NCI-H2196 treated with DMSO at 0.1 percent for 48 hours (cell line): ENCODE data around the gene ARHGEF3.

Source experiments
- DNase-seq: peaks from one replicate; lab custom pipeline; 2025; ENCODE audit not compliant: unreplicated experiment; lab: John Stamatoyannopoulos, UW

The ARHGEF3 gene

DNA sequence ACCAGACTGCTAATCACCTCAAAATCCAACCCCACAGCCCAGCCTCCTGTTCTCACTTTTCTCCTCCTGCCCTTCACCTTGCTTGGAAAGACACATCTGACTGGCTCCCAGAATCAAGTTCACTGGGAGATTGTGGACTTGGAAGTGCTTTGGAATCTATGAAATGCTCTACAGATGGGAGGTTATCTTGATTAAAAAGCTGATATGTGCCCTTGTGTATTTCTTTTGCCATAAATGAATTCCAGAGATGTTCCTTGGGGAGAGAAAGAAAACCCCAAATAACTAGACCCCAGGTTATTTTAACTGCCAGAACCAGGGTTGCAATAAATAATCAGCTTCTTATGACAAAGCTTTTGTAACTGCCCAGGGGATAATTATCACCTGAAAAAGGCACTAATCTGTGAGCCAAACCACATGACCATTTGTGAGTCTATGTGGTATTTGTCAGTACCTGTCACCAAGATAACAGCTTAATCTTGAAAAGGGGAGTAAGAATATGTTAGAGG is 21.7 kb upstream of the ARHGEF3 start:
- no peak for DNase-seq

DNA sequence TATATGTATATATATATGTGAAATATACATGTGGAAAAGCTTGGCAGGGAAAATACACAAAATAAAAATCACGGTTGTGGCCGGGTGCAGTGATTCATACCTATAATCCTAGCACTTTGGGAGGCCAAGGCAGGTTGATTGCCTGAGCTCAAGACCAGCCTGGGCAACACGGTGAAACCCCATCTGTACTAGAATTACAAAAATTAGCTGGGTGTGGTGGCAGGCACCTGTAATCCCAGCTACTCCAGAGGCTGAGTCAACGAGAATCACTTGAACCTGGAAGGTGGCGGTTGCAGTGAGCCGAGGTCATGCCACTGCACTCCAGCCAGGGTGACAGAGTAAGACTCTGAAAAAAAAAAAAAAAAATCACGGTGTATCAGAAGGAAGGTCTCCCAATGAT is 20.8 kb upstream of the ARHGEF3 start:
- DNase-seq = no peak

DNA sequence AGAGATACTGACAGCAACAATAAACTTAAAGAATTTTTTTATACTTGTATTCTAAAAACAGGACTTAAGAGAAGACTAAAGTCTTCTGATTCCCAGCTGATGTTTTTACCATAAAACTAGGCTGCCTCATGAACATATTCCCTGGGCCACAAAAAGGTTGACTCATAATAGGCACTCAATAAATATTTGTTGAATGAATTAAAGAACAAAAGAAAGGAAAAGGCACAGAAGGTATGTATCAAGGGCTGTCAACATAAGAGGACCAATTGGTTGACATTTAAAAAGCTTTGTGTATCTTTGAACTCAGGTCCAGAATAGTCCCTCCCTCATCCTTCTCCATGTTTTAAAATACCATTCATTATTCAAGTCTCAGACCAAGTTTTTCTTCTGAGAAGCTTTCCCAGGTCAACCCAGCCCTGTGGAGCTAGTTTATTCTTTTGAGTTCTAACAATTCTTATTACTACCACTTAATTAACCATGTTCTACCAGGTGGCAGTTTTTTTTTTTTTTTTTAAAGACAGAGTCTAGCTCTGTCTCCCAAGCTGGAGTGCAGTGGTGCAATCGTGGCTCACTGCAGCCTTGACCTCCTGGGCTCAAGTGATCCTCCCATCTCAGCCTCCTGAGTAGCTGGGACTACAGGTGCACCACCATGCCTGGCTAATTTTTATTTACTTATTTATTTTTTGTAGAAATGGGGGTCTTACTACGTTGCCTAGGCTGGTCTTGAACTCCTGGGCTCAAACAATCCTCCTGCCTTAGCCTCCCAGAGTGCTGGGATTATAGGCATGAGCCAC is 17.5 kb upstream of the ARHGEF3 start:
- DNase-seq = no peak

DNA sequence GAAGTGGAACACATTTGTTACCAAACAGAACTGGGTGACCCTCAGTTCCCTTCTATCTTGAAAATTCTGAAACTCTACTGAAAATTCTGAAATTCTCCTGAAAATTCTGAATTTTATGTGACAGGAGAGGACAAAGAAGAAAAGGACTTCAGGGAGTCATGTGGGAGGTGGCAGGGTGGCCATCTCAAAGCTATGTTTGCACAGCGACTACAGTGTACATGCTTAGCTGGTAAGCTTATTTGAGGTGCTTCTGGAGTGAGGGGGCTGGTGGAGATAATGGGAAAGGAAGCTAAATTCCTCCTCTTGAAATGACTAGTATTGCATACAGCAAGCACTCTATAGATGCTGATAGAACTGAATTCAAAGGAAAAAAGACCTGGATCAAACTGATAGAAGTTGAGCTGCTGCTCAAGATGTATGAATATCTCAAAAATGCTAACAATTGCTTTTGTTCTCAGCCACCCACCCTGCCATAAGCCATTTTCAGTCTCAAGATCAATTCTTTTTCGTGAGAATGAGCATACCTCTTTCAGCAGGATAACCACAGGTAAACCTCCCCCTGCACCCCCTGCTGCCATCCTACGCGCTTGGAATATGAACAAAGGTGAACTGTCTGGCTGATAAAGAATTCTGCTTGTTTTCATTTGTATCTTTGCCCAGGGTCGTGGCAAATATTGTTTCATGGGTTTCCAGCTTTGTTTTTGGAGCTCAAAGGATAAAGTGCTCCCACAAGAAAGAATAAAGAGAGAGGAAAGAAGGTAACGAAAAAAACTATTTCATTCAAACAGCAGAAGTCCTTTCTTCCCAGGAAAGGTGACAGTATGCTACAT is 16.6 kb upstream of the ARHGEF3 start:
- no peak for DNase-seq

DNA sequence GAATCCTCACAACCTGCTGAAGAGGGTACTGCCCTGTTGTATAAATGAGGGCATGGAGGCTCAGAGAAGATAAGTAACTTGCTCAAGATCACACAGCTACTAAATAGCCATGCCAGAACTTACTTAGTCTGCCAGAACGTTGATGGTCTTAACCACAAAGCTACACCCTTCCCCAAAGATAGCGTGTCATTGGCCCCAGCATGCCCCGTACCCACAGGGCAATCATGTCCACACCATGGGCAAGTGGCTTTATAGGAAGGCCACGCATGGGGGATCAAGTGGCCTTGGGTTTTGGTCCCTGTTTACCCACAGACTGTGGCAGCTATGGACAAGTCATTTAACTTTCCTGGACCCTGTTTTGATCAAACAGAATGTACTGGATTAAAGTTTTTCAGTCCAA is 15.9 kb upstream of the ARHGEF3 start:
- DNase-seq = no peak

DNA sequence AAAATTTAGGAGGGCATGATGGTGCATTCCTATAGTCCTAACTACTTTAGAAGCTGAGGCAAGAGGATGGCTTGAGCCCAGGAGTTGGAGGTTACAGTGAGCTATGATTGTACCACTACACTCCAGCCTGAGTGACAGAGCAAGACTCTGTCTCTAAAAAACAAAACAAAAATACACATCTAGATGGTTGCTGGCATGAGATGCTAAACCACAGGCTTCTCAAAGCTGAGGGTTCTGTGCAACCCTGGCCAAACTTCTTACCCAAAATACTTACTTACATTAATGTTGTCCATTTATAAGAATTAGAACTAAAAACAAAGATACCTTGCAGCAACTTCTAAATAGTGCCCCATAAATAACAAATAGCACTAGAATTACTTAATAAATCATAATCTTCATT is 14.3 kb upstream of the ARHGEF3 start:
- DNase-seq = no peak

DNA sequence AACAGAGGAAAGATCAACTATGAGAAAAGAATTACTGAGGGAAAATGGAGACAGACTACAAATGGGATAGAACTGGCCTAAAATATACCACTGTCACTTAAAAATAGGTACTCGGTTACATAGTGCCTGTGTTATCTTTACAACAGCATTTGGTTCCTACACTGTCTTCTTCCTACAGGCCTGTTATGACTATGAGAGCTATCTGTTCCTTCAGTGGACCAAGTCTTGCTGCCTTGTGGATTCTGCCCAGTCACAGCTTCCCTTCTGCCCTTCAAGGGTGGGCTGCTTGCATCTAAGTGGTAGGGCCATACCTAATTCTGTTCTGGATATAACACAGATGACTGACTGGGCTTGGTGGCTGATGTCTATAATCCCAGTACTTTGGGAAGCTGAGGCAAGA is 13.8 kb upstream of the ARHGEF3 start:
- no peak for DNase-seq

DNA sequence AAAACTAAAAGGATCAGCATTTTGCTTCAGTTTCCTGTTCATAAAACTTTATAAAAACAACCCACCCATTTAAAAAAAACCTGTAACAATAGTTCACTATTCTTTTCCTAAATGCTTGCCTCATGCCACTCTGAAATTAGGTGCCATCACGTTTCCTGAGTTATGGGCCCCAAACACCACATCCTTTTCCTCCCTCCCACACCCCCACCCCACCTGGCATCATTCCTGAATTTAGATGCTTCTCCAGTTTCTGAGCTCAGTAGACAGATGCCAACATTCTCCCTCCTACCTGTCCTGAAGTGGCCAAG is 11.9 kb upstream of the ARHGEF3 start:
- peak; percentile 7 for DNase-seq

DNA sequence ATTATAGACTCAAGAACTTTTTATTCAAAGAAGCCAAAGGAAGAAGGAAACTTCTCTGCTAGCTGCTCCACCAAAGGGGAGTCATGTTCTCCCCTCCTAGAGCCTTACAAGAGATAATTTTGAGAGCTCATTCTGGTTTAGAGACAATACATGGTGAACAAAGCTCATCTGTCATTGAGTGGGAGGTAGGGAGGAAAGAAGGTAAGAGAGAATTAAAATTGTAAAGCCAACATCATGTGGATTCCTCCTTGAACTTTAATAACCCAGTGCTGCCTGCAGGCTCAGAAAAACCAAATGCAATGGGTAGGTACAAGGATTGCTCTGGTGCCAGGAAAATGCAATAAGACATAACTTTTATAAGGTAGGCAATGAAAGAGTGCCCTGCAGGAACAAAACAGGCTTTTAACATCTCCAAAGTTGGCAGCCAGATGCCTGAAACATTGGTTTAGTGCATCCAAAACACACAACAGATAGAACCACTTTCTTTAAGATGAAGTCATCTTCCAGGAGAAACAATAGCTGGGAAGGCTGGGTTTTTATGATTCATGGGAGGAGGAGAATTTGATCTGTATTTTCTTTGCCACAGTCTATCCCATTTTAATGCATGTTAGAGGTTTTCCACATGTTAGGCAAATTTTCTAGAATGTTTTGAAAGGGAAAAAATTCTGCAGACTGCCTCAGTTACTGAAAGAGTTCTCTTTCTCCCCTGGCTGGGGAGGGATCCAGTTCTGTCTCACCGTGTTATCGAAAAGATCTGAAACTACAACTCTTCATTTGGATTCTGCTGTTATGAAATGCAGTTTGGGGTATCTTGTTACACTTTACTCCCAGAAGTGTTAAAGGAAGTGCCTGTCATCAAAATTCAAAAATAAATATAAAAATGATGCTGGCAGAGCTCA is 11.3 kb upstream of the ARHGEF3 start:
- no peak for DNase-seq

DNA sequence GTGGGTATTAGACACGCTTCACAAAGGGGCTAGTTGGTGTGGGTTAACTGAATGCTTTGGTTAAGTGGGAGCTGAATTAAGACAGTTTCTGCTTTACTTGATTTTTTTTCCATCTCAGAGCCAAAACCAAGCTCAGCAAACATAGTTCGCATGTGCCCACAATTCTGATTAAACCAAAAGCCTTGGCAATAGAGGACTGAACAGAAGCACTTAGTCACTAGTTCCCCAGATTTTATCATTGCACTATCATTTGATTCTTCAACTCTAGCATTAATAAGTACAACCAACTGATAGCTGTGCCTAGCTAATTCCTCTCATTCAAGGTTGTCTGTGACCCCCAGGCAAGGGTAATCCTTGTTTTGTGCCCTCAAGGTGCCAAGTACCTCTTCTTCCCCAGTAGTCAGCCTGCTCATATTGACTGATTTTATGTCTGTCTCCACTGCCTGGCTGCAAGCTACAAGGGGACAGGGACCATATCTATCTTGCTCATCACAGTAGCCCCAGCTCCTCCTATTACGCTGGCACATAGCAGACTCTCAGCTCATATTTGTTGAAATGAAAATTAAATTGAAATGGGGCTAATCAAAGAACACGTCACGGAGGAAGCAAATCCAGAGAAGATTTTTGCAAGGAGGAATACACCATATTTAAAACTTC is 9.9 kb upstream of the ARHGEF3 start:
- DNase-seq = no peak

DNA sequence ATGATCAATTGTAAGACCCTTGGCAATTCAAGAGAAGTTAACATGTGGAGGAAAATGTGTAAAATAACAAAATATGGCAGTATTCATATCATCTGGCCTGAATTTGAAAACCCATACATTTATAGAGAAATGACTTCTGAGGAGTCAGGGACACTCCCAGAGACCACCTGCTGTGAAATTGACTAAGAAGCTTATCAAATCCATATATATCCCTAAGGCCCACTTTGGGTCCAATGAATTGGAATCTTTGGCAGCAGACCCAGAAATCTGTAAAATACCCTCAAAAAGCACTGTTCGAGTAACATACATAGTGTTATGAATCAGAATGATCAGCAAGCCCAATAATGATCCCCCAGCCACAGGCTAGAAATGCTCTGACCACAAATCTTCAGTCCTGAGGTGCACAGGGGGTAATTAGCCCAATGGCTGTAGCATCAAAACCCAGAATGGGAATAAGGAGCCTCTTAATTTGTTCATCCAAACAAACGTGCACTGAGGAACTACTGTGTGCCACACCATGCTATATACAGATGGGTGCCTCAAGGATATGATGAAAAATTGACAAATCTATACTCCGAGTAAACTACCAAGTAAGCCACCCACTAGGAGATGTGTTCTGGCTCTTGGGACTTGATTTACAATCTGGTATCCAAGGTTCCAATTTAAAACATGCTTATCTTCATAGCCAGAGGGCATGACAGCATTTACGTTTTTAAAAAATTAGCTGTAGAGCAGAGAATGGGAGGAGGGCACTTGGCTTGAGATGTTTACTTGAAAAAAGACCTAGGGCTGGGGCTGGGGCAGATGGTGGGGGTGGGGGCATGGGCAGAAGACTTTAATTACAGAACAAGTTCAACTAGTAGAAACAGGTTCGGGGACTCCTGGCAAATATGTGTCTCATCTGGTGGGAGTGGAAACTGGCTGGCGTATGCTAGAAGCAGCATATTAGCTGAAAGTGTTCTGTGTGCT is 9.1 kb upstream of the ARHGEF3 start:
- DNase-seq = no peak

DNA sequence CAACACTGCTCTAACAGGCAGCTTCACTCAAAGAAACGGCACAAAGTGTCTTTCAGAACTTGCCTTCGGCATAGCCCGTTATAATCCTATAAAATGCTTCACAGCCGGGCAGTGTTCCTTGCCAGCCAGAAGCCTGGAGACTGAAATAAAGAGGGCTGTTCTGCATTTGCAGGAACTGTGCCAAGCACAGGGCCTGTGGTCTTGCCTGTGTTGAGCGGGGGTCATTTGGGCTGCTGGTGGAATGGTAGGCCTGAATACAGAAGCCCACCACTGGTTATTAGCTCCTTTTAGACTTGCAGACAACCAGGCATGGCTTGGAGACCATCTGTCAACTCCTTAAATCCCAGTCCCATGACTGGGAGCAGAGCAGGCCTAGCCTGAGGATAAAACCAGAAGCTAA is 4.7 kb upstream of the ARHGEF3 start:
- no peak for DNase-seq

DNA sequence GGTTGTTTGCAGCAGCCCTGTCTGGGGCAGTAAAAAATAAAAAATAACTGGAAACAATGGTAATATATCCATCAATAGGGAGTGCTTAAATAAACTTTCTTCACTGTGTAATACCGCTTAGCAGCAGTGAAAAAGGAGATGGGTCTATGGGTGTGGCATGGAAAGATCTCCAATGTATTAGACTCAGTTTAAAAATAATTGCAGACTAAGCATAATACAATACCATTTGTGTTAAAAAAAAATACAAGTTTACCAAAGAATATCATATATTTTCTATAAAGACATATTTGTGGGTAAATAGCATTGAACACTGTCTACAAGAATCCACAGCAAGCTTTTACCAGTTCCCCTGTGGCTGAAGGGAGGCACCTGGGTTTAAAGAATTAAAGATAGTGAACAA is 1.0 kb upstream of the ARHGEF3 start:
- DNase-seq = no peak

DNA sequence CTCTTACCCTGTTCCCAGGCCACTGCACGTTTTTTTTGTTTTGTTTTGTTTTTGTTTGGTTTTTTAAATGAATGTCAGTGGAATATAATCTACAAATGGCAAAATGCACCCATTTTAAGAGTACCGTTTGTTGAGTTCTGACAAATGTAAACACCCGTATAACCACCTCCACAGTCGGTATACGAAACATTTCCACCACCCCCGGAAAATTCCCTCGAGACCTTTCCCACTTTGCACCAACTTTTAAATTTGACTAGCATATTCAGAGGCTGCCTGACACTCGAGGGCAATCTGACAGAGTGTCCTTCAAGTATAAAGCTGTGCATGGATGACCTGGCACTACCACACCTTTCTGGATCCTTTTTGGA is 613 bp upstream of the ARHGEF3 start:
- DNase-seq = no peak

DNA sequence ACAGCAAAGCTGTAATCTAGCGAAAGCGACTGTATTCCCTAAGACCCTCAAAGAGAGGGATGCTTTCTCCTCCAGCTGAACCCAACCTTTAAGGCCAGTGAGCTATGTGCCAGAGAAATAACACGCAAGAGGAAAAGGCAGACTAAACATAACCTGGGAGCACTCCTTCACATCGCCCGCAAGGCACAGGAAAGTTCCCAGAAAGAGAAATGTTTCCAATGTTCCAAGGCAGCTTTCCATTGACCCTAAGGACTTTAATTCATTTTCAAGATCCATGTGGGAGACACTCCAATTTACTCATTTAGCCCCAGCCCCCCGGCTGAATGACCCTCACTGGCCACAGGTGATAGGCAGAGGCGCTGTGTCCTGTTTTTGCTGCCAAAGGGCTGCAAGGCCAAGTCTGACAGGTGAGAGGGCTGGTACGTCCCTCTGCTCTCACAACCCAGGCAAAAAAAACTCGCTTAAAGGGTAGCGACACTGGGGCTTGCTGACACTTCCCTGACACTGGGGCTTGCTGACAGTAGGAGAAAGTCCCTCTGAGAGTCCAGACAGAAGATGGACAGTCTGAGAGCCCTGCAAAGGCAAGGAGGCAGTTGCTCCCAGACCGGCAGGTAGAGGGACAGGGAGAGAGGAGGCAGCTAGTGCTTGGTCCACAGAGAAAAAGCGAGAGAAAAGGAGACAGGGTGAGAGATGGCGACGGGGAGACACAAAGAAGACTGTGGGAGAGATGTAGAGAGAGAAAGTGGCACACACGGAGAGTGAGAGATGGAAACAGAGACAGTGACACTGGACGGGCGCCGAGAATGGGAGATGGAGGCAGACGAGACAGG is 702 bp downstream of the ARHGEF3 start:
- no peak for DNase-seq

DNA sequence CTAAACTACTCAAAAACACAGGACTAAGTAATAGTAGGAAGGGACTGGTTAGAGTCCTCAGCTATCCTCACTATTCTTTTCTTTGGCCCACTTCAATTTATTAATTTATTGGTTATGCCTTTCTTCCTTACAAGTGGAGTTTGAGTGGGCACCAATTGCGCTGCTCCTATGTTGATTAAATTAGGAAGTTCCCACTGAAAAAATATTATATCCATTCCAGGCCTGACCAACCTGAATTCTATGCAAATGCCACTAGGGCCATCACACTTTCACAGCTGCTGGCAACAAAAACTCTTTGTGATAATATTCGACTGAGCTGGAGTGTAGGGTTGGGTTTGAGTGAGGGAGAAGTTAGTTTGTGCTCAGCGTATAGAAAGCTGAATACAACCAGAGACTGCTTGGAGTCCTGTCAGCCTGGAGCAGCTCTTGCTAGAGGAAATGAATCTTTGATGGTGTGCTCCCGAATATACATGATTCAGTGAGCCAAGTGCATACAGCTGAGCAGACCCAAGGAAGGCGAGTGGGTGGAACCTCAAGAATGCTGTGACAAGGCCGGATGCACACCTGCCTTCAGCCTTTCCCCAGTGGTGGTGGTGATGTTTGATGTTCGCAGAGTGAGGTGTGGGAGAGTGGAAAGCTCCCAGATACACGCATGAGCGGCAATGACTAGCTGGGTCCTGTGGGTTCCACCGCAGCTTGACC is 1.5 kb downstream of the ARHGEF3 start:
- DNase-seq = no peak

DNA sequence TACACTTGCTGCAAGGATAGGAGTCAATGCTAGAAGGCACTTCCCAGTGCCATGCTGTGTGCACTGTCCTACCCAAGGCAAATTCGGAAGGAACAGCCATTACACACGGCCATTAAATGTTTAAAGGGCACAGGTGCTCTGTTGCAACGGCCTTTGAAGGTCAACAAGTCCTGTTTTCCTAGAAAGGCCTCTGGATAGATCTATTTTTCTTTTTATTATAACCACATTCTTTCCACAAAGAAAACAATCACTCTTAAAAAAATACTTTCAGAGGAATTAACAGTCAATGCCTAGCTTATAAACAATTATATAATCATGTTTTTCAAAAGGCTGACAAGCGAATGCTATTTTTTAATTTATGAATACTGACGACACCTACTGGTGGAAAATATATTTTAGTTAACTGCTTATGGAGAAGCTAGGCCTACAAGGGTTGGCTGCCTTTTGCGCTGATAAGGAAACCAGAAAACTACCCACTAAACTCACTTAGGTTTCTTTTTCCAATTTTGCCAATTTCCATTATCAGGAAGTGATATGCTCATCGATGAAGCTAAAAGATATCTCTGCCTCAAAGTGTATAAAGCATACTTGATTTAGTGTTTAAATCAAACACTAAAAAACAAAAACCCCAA is 2.4 kb downstream of the ARHGEF3 start:
- peak; percentile 31 for DNase-seq

DNA sequence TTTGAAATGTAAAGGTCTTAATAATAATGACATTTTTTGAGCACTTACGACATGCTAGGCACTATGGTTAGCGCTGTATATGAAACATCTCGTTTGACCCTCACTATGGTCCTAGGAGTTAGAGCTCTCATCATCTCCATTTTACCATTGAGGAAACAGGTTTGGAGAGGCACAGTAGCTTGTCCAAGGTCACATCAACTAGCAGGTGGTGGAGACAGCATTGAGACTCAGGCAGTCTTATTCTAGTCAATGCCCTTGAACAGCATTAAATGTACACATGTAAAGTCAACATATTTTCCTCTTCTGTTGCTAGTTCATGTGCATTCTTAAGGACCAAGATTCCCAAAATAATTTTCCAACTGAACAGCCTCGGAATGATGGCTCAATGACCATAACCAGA is 4.8 kb downstream of the ARHGEF3 start:
- no peak for DNase-seq
